K562 (cell line): ENCODE data around the gene RERE.

Experiments
- CREB1 ChIP-seq, 2 experiments: sonication (generic) in 1 of 2; formaldehyde crosslinking in 1 of 2; IDR thresholded peaks; 2 replicates each; pipeline versions ENCODE4 v1.6.1 to v1.8.0; 2012 to 2022; ENCODE audit warnings: inconsistent platforms in 1 of 2, mild to moderate bottlenecking in 1 of 2, missing genetic modification reagents in 1 of 2, moderate library complexity in 1 of 2
- E4F1 ChIP-seq: fragments of 250-450 bp; sonication (Bioruptor Pico); IDR thresholded peaks from 2 replicates; pipeline ENCODE4 v1.5.0; 2021; ENCODE audit warnings: mild to moderate bottlenecking, borderline replicate concordance
- EZH2 ChIP-seq: IDR thresholded peaks from 2 replicates; pipeline ENCODE4 v1.6.1; 2012; ENCODE audit warnings: low read depth, mild to moderate bottlenecking, inconsistent platforms, low read length, borderline replicate concordance
- NRF1 ChIP-seq, 2 experiments: fragments of 450-650 bp; IDR thresholded peaks in 1 of 2; conservative IDR thresholded peaks in 1 of 2; 2 replicates each; pipeline ENCODE4 v1.6.1; 2014; ENCODE audit warnings: mild to moderate bottlenecking in 2 of 2
- TARDBP ChIP-seq: fragments of 450-650 bp; IDR thresholded peaks from 2 replicates; pipeline ENCODE4 v1.6.1; 2016

- TF ChIP-seq TARDBP, result no peak
- no peak for TF ChIP-seq EZH2
- no peak for TF ChIP-seq E4F1 (CRISPR knock-in tag)
- no peak for TF ChIP-seq CREB1 (IDR thresholded peaks at IDR 0.05)
- TF ChIP-seq CREB1 (CRISPR knock-in tag; IDR thresholded peaks at IDR 0.05), result no peak
- TF ChIP-seq NRF1 (conservative IDR thresholded peaks at IDR 0.05 in 1 of 2, IDR thresholded peaks at IDR 0.05 in 1 of 2), result no peak
Measured at GRCh38 chr1:8415526-8416278, 401.7 kb downstream of the RERE start.
